ENCODE measurements around the gene TAOK3. TPM values are rescaled to one million over a fixed set of nuclear protein-coding genes. Genes with fewer than 3 reads are reported as not detected.
A peak's percentile ranks its signal among the peaks of the same experiment; 100 is the strongest.

The TAOK3 gene
- total and polyA plus RNA-seq, 4 donors = 6.7 to 28.6 (median 19.5) TPM

- Histone ChIP-seq H3K36me3 (ENCODE audit: control insufficient read depth in 4 of 4, insufficient read depth in 3 of 4, low read depth in 1 of 4, low read length in 3 of 4) (peaks cover 0 to 8% (median 5%) of the 10 kb centered on the region in 4 donors), H3K9ac (ENCODE audit: low read depth in 1 of 2, low read length in 2 of 2) (peak overlapping the region in 1 of 2 donors; percentile 48), H3K27me3 (ENCODE audit: control insufficient read depth in 4 of 4, insufficient read depth in 4 of 4, low read length in 3 of 4) (no peaks in the 10 kb centered on the region), H3K4me3 (ENCODE audit: low read depth in 1 of 3, low read length in 3 of 3) (no peak overlapping the region), H3K4me1 (ENCODE audit: control insufficient read depth in 4 of 4, insufficient read depth in 4 of 4, low read length in 3 of 4) (peaks cover 1 to 15% (median 8%) of the 10 kb centered on the region in 4 donors), H3K9me3 (ENCODE audit: control insufficient read depth in 4 of 4, low read length in 3 of 4) (no peaks in the 10 kb centered on the region), H3K27ac (ENCODE audit: low read depth in 1 of 2, low read length in 2 of 2) (peak overlapping the region; percentile 54 to 56)
- DNase-seq (ENCODE audit: low spot score) = no peak
- TF ChIP-seq JUND (IDR thresholded peaks at IDR 0.05) (no peak), HNF4A (conservative IDR thresholded peaks at IDR 0.05) (peak in 1 of 2 donors; percentile 27), SP1 (IDR thresholded peaks at IDR 0.05) (no peak), ZBTB33 (IDR thresholded peaks at IDR 0.05) (peak; percentile 12)
Measured at GRCh38 chr12:118183155-118183554, 189.6 kb downstream of the TAOK3 start.

- no peak for DNase-seq (ENCODE audit: low spot score)
- 85% methylated on average over 4 of the region's 4 CpGs for WGBS
- no peak overlapping the region for H3K27ac ChIP-seq (ENCODE audit: low read depth in 1 of 2, low read length in 2 of 2)
Measured at GRCh38 chr12:118175823-118176447, 196.8 kb downstream of the TAOK3 start.

More at GRCh38 chr12:118175823-118176447, 196.8 kb downstream of the TAOK3 start:
- no peak overlapping the region for H3K9ac ChIP-seq (ENCODE audit: low read depth in 1 of 2, low read length in 2 of 2)
- peaks cover 6 to 46% (median 33%) of the 10 kb centered on the region in 4 donors for H3K36me3 ChIP-seq (ENCODE audit: control insufficient read depth in 4 of 4, insufficient read depth in 3 of 4, low read depth in 1 of 4, low read length in 3 of 4)
- no peaks in the 10 kb centered on the region for H3K27me3 ChIP-seq (ENCODE audit: control insufficient read depth in 4 of 4, insufficient read depth in 4 of 4, low read length in 3 of 4)
- H3K9me3 ChIP-seq (ENCODE audit: control insufficient read depth in 4 of 4, low read length in 3 of 4) = no peaks in the 10 kb centered on the region
- TF ChIP-seq FOXA1 (IDR thresholded peaks at IDR 0.05) (no peak), HNF4G (IDR thresholded peaks at IDR 0.05) (no peak), FOXA2 (IDR thresholded peaks at IDR 0.05) (no peak), SP1 (IDR thresholded peaks at IDR 0.05) (no peak), NR2F2 (IDR thresholded peaks at IDR 0.05) (no peak), ATF3 (IDR thresholded peaks at IDR 0.05) (no peak), HNF4A (conservative IDR thresholded peaks at IDR 0.05) (no peak), TAF1 (conservative IDR thresholded peaks at IDR 0.05) (no peak), REST (IDR thresholded peaks at IDR 0.05) (no peak), CTCF (IDR thresholded peaks at IDR 0.05; ENCODE audit: low read depth, low read length, missing input control) (no peak), YY1 (IDR thresholded peaks at IDR 0.05) (no peak), RXRA (IDR thresholded peaks at IDR 0.05) (no peak), JUND (IDR thresholded peaks at IDR 0.05) (no peak), RAD21 (IDR thresholded peaks at IDR 0.05) (no peak), MAX (IDR thresholded peaks at IDR 0.05) (no peak), GABPA (IDR thresholded peaks at IDR 0.05 in 1 of 2, conservative IDR thresholded peaks at IDR 0.05 in 1 of 2) (no peak), EGR1 (IDR thresholded peaks at IDR 0.05; ENCODE audit: low read depth in 2 of 2) (no peak), ZBTB33 (IDR thresholded peaks at IDR 0.05) (no peak)
- no peak overlapping the region for H3K4me3 ChIP-seq (ENCODE audit: low read depth in 1 of 3, low read length in 3 of 3)
- no peaks in the 10 kb centered on the region for H3K4me1 ChIP-seq (ENCODE audit: control insufficient read depth in 4 of 4, insufficient read depth in 4 of 4, low read length in 3 of 4)
